GM15510 (cell line): ENCODE measurements around the gene PMS1.

Source experiments
- POLR2A ChIP-seq: IDR thresholded peaks from 3 replicates; pipeline ENCODE4 v1.6.1; 2011; ENCODE audit warnings: borderline replicate concordance; ENCODE audit not compliant: insufficient read length; ENCODE audit errors: extremely low read depth

PMS1 gene

GRCh38 chr2:189870381-189871085 is 86.3 kb downstream of the PMS1 start:
- TF ChIP-seq POLR2A = no peak

DNA sequence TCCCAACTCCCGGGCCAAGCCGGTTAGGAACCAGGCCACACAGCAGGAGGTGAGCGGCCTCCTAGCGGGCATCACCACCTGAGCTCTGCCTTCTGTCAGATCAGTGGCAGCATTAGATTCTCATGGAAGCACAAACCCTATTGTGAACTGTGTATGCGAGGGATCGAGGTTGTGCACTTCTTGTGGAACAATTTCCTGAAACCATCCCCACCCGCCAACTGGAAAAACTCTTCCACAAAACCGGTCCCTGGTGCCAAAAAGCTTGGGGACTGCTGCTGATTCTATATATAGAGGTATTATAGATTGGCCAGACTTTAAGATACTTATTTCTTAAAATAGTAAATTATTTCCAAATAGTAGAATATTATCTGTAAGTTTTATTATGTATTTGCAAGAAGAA is 89.4 kb downstream of the PMS1 start:
- TF ChIP-seq POLR2A = no peak

GRCh38 chr2:189874586-189875320 is 90.5 kb downstream of the PMS1 start:
- no peak for TF ChIP-seq POLR2A

DNA sequence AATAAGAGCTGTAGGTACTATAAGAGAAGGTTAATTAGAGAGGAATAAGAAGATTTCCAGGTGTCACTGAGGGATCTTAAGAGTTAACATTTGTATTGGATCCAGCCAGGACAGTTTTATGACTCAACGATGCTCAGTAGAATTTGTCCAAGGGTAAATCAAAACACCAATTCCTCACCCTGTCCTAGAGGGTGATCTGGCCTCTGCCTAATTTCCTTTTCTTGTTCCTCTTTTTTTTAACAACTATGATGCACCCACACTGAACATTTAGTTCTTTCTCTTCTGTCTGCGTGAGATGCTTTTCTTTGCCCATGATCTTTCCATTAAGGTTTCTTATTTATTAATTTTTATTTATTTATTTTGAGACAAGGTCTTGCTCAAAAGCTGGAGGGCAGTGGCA is 92.0 kb downstream of the PMS1 start:
- TF ChIP-seq POLR2A = no peak

- TF ChIP-seq POLR2A = no peak
Measured at GRCh38 chr2:189879716-189880081, 95.4 kb downstream of the PMS1 start.

DNA sequence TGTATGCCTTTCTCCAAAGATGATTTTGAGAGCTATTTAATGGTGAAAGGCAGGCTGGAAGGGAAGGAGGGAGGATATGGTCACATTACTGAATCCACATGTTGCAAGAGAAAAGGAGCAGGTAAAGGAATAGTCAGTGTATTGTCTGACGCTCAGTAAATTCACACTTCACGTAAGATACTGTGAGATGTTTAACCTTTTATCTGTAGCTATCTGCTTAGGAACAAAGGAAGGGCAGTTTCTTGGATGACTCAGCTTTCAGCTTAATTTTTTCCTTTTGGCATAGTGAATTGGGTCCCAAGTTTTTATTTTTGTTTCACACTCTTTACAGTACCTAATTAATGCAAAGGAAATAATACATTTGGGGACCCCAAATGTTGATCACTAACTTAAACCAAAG is 96.2 kb downstream of the PMS1 start:
- TF ChIP-seq POLR2A = no peak

- no peak for TF ChIP-seq POLR2A
Measured at GRCh38 chr2:189880832-189881492, 96.7 kb downstream of the PMS1 start.

DNA sequence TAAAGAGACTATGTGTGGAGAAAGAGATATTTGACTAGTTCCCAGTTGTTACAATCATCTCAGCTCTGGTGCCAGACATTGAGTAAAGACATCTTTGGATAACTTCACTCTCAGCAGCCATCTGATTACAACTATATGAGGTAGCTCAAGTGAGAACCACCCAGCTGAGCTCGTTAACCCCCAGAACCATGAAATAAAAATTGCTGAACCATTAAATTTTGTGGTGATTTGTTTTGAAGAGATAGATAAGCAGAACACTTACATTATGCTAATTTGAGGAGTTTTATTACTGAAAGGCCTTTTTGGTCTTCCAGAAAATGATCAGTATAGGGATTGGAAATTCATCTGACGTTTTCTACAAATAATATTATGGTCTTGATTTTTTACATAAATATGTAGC is 101.1 kb downstream of the PMS1 start:
- TF ChIP-seq POLR2A = no peak

DNA sequence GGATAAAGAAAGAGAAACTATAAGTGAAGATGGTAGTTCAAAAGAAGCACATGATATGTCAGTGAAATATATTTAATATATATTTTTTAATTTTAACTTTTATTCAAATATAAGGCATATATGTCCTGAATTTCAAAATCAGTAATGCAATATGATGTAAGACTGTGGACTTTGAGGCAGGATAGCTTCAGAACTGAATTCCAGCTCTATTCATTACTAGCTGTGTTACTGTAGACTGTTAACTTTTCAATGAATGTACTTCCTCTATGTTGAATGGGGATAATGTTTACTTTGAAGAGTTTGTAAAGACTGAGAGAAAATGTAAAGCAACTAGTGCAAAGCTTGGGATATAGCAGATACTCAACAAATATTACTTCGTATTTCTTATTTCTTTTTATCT is 112.6 kb downstream of the PMS1 start:
- no peak for TF ChIP-seq POLR2A

DNA sequence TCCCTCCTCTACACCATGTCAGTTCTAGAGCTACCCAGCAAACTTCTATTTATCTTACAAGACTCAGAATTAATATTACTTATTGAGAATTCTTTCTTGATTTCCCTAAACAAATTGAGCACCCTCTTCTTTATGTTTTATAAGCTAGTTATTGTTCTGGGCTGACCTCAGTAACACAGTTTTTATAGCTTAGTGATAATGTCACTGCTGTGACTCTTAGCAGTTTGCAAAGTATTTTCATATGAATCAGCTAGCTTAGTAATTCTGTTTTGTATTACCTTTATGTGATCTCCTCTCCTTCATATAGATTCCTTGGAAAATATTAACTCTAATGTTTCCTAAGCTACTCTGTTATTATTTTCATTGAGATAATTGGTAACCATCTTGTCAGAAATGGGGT is 114.9 kb downstream of the PMS1 start:
- TF ChIP-seq POLR2A = no peak

DNA sequence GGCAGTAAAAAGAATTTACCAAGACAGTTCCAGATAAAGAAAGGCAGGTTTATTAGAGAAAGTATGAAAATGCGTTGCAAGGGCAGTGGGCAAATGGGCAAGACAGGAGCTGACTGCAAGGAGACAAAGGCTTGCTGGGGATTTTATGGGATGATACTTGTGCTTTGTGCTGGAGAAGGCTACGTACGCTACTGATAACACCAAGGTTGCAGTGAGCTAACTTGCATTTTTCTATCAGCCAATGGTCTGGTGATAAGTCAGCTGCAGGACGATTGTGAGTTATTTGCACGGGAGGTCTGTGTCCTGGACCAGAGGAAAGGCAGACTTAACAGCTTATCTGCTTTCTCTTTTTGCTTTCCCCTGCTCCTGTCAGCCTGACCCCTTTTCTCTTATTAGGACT is 116.5 kb downstream of the PMS1 start:
- no peak for TF ChIP-seq POLR2A

DNA sequence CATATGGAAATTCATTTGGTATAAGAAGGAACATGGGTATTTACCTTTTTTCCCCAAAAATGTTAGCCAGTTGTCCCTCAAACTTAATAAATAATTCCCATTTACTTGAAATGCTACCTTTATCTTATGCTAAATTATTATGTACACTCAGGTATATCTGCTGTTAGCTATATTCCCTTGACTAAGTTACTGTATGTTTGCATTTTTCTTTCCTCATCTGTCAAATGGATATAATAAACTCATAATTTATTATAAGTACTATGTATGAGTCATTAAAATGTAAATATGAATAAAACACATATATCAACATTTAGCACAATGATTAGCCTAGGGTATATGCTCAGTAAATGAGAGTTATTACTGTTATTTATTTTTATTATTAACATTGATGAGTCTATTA is 117.4 kb downstream of the PMS1 start:
- TF ChIP-seq POLR2A = no peak

DNA sequence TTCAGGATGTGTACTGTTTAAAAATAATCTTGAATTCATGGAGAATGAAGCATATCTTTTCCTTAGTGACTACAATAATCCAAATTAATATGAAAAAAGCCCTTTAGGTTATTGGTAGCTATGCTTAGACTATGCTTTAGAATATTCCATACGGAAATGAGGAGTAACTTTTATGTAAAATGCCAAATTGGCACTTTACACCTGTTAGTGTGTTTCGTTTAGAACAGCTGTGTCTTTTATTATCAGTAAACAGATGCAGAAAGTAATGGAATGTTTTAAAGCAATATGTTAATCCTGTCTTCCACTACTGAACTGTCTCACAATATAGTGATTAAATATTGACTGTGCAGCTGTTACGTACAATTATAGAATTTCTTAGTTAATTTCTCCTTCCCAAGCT is 129.6 kb downstream of the PMS1 start:
- TF ChIP-seq POLR2A = no peak

- no peak for TF ChIP-seq POLR2A
Measured at GRCh38 chr2:189916651-189917050, 132.4 kb downstream of the PMS1 start.
